Stimulated activated naive CD4-positive, alpha-beta T cell treated with Interleukin-2 at 50 U/mL for 16 hours (primary cell): ENCODE results near the gene ATG7.
"Not testable (repeated sequence)": the region's sequence is repeated elsewhere in the genome, so short reads cannot be mapped to it uniquely, and the experiment has no call there.

Experiments used
- DNase-seq: peaks from one replicate; lab custom pipeline; 2025; lab: John Stamatoyannopoulos, UW

The ATG7 gene

GRCh38 chr3:11569156-11569741 is 297.1 kb downstream of the ATG7 start:
- DNase-seq: no peak

GRCh38 chr3:11570251-11570650 is 298.1 kb downstream of the ATG7 start:
- DNase-seq: no peak

GRCh38 chr3:11570789-11571495 is 298.7 kb downstream of the ATG7 start:
- DNase-seq: no peak

- DNase-seq: not testable (repeated sequence)
Observed at GRCh38 chr3:11572660-11573059, 300.5 kb downstream of the ATG7 start.

GRCh38 chr3:11574981-11575669 is 302.9 kb downstream of the ATG7 start:
- DNase-seq: no peak

- no peak for DNase-seq
Observed at GRCh38 chr3:11575677-11576076, 303.5 kb downstream of the ATG7 start.

GRCh38 chr3:11576453-11576852 is 304.3 kb downstream of the ATG7 start:
- DNase-seq: no peak

- no peak for DNase-seq
Observed at GRCh38 chr3:11578169-11578568, 306.0 kb downstream of the ATG7 start.

GRCh38 chr3:11580645-11581044 is 308.4 kb downstream of the ATG7 start:
- no peak for DNase-seq

- DNase-seq: no peak
Observed at GRCh38 chr3:11581237-11582190, 309.3 kb downstream of the ATG7 start.

- no peak for DNase-seq
Observed at GRCh38 chr3:11582191-11582968, 310.2 kb downstream of the ATG7 start.

- no peak for DNase-seq
Observed at GRCh38 chr3:11583235-11583634, 311.0 kb downstream of the ATG7 start.

- DNase-seq: no peak
Observed at GRCh38 chr3:11583638-11584046, 311.4 kb downstream of the ATG7 start.

GRCh38 chr3:11584570-11584969 is 312.4 kb downstream of the ATG7 start:
- DNase-seq: no peak

- no peak for DNase-seq
Observed at GRCh38 chr3:11587766-11588165, 315.6 kb downstream of the ATG7 start.

- no peak for DNase-seq
Observed at GRCh38 chr3:11588338-11588737, 316.1 kb downstream of the ATG7 start.

- DNase-seq: no peak
Observed at GRCh38 chr3:11588755-11589154, 316.6 kb downstream of the ATG7 start.

- DNase-seq: no peak
Observed at GRCh38 chr3:11589706-11590105, 317.5 kb downstream of the ATG7 start.

- DNase-seq: no peak
Observed at GRCh38 chr3:11591002-11591355, 318.8 kb downstream of the ATG7 start.

- no peak for DNase-seq
Observed at GRCh38 chr3:11591391-11592282, 319.4 kb downstream of the ATG7 start.
